ENCODE measurements around the gene FBLN1. TPM values are rescaled to one million over a fixed set of nuclear protein-coding genes. Genes with fewer than 3 reads are reported as not detected.
A peak's percentile ranks its signal among the peaks of the same experiment; 100 is the strongest.

The FBLN1 gene
- polyA plus RNA-seq, 6 donors from 2014 or later, result not detected

GRCh38 chr22:45650721-45651120 lies 148.0 kb downstream of the FBLN1 start:
- Mint-ChIP-seq H3K4me3 (peak overlapping the region in 1 of 8 donors; percentile 53), H3K4me1 (peaks cover 0 to 6% (median 3%) of the 10 kb centered on the region in 3 donors), H3K27ac (no peak overlapping the region), H3K27me3 (peaks cover 52 to 79% (median 71%) of the 10 kb centered on the region in 3 donors), H3K36me3 (no peaks in the 10 kb centered on the region), H3K9me3 (no peaks in the 10 kb centered on the region)
- DNase-seq (no peak), ATAC-seq (ENCODE audit: low read depth in 2 of 2) (no peak)

Other genes with a start within 250 kb of the FBLN1 start
- under 1 TPM in 2 of 6 donors, not detected in 4; 0.55 to 0.57 TPM for gene UPK3A, start 217.9 kb upstream of the FBLN1 start, polyA plus RNA-seq (ENCODE audit: low read depth in 6 of 6)
- gene FAM118A, start 192.9 kb upstream of the FBLN1 start, polyA plus RNA-seq (ENCODE audit: low read depth in 6 of 6), result 10 to 100 TPM; 11.2 to 72.1 (median 37.0) TPM
- gene SMC1B, start 89.3 kb upstream of the FBLN1 start, polyA plus RNA-seq (ENCODE audit: low read depth in 6 of 6), result not detected
- gene RIBC2, start 89.2 kb upstream of the FBLN1 start, polyA plus RNA-seq (ENCODE audit: low read depth in 6 of 6), result under 1 TPM in 1 of 6 donors, not detected in 5; 0.20 TPM
- 100 to 1,000 TPM; 103 to 162 (median 125) TPM for gene ATXN10, start 169.0 kb downstream of the FBLN1 start, polyA plus RNA-seq (ENCODE audit: low read depth in 6 of 6)